ENCODE measurements around the gene WDR7. TPM values are rescaled to one million over a fixed set of nuclear protein-coding genes. Genes with fewer than 3 reads are reported as not detected.

The WDR7 gene
- total and polyA plus RNA-seq, 2 experiments from 2014 or later: 5.9 to 19.0 TPM

DNA sequence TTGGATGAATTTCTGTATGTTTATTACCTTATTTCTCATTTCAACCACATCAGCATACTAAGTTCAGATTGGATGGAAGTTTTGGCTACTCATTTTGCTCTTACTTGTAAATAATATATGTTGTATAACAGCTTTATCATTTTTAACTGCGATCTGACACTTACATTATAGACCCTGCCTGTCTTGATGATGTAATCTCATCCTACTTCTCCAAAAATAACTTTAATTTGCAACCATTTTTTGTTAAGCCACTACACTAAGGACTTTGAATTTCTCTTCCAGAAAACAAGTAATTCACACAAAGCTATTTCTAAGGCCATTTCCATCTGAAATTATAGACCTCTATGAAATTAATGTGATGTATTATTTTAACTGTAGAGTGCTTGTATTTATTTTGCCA lies 240.7 kb downstream of the WDR7 start:
- no peak overlapping the region for H3K4me3 ChIP-seq
- no peak overlapping the region for H3K4me2 ChIP-seq
- H3K27me3 ChIP-seq: no peaks in the 10 kb centered on the region
- no peaks in the 10 kb centered on the region for H3K9me2 ChIP-seq (replicated peaks; ENCODE audit: insufficient read depth)
- H3K27ac ChIP-seq: no peak overlapping the region
- H3K79me2 ChIP-seq: no peaks in the 10 kb centered on the region
- 93% methylated on average over 1 of the region's 1 CpG for WGBS (ENCODE audit: low lambda C conversion rate, missing lambda C conversion rate)
- H4K20me1 ChIP-seq (ENCODE audit: insufficient read depth, poor library complexity, severe bottlenecking): no peaks in the 10 kb centered on the region
- no peak for TF ChIP-seq EZH2phosphoT487 (IDR thresholded peaks at IDR 0.05; ENCODE audit: low read depth, severe bottlenecking, unreplicated experiment)
- DNase-seq (ENCODE audit: low spot score): no peak
- no peak overlapping the region for H2AFZ ChIP-seq
- no peaks in the 10 kb centered on the region for H3K9me3 ChIP-seq (ENCODE audit: low read depth)
- H3K36me3 ChIP-seq (replicated peaks; ENCODE audit: insufficient read depth, low read depth): no peaks in the 10 kb centered on the region
- peaks cover 15% of the 10 kb centered on the region for H3K4me1 ChIP-seq (ENCODE audit: insufficient read depth)

DNA sequence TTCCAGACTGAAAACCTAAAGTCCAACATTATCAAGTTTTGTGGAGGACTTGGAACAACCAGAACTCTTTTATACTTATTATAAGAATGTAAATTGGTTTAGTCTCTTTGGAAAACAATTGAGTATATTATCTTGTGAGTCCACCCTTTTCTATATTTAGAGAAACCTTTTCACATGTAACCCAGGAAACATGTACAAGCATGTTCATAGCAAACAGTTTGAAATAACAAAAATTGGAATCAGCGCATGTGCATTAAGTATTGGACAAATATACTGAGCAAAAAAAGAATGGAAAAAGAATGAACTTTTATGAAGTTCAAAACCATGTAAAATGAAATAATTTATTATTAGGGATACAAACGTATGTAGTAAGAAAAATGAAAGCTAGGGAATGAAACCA lies 246.0 kb downstream of the WDR7 start:
- H4K20me1 ChIP-seq (ENCODE audit: insufficient read depth, poor library complexity, severe bottlenecking): no peaks in the 10 kb centered on the region
- DNase-seq (ENCODE audit: low spot score): no peak
- no peaks in the 10 kb centered on the region for H3K9me3 ChIP-seq (ENCODE audit: low read depth)
- H3K79me2 ChIP-seq: no peaks in the 10 kb centered on the region
- H3K4me3 ChIP-seq: no peak overlapping the region
- no peak overlapping the region for H3K4me2 ChIP-seq
- H3K27me3 ChIP-seq: no peaks in the 10 kb centered on the region
- no peaks in the 10 kb centered on the region for H3K9me2 ChIP-seq (replicated peaks; ENCODE audit: insufficient read depth)
- H3K36me3 ChIP-seq (replicated peaks; ENCODE audit: insufficient read depth, low read depth): no peaks in the 10 kb centered on the region
- no peaks in the 10 kb centered on the region for H3K4me1 ChIP-seq (ENCODE audit: insufficient read depth)
- no peak overlapping the region for H3K27ac ChIP-seq
- WGBS (ENCODE audit: low lambda C conversion rate, missing lambda C conversion rate): 64% methylated on average over 2 of the region's 2 CpGs
- TF ChIP-seq EZH2phosphoT487 (IDR thresholded peaks at IDR 0.05; ENCODE audit: low read depth, severe bottlenecking, unreplicated experiment) (no peak), EZH2 (IDR thresholded peaks at IDR 0.05; ENCODE audit: borderline replicate concordance) (no peak)
- TF ChIP-seq, protein P1, sequence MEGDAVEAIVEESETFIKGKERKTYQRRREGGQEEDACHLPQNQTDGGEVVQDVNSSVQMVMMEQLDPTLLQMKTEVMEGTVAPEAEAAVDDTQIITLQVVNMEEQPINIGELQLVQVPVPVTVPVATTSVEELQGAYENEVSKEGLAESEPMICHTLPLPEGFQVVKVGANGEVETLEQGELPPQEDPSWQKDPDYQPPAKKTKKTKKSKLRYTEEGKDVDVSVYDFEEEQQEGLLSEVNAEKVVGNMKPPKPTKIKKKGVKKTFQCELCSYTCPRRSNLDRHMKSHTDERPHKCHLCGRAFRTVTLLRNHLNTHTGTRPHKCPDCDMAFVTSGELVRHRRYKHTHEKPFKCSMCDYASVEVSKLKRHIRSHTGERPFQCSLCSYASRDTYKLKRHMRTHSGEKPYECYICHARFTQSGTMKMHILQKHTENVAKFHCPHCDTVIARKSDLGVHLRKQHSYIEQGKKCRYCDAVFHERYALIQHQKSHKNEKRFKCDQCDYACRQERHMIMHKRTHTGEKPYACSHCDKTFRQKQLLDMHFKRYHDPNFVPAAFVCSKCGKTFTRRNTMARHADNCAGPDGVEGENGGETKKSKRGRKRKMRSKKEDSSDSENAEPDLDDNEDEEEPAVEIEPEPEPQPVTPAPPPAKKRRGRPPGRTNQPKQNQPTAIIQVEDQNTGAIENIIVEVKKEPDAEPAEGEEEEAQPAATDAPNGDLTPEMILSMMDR (IDR thresholded peaks at IDR 0.05; ENCODE audit: poor library complexity): no peak
- no peak overlapping the region for H2AFZ ChIP-seq

DNA sequence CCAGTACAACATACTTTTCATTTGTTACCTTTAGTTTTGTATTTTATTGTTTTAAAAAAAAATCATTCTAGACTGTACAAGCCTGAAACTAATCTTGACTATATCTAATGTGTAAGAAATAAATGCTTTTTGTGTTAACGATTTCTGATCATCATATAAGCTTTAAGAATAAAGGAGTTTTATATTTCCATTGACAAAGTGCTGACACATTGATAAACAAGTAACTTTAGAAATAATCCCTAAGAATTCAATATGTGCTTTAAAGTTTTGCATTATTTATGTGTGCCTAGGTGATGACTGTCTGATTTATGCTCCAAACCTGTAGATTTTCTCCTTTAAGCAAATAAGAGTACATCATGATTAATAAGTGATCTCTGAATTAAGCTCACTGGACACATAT lies 248.5 kb downstream of the WDR7 start:
- H3K79me2 ChIP-seq: no peaks in the 10 kb centered on the region
- H3K9me3 ChIP-seq (ENCODE audit: low read depth): no peaks in the 10 kb centered on the region
- H3K27ac ChIP-seq: no peak overlapping the region
- no peak overlapping the region for H3K4me2 ChIP-seq
- no peaks in the 10 kb centered on the region for H3K4me1 ChIP-seq (ENCODE audit: insufficient read depth)
- no peaks in the 10 kb centered on the region for H3K36me3 ChIP-seq (replicated peaks; ENCODE audit: insufficient read depth, low read depth)
- no peaks in the 10 kb centered on the region for H3K27me3 ChIP-seq
- WGBS (ENCODE audit: low lambda C conversion rate, missing lambda C conversion rate): 89% methylated on average over 1 of the region's 1 CpG
- no peak for DNase-seq (ENCODE audit: low spot score)
- no peaks in the 10 kb centered on the region for H3K9me2 ChIP-seq (replicated peaks; ENCODE audit: insufficient read depth)
- no peak overlapping the region for H2AFZ ChIP-seq
- TF ChIP-seq EZH2 (IDR thresholded peaks at IDR 0.05; ENCODE audit: borderline replicate concordance) (no peak), EZH2phosphoT487 (IDR thresholded peaks at IDR 0.05; ENCODE audit: low read depth, severe bottlenecking, unreplicated experiment) (no peak)
- TF ChIP-seq, protein P1 (IDR thresholded peaks at IDR 0.05; ENCODE audit: poor library complexity): no peak
- H4K20me1 ChIP-seq (ENCODE audit: insufficient read depth, poor library complexity, severe bottlenecking): no peaks in the 10 kb centered on the region
- no peak overlapping the region for H3K4me3 ChIP-seq

DNA sequence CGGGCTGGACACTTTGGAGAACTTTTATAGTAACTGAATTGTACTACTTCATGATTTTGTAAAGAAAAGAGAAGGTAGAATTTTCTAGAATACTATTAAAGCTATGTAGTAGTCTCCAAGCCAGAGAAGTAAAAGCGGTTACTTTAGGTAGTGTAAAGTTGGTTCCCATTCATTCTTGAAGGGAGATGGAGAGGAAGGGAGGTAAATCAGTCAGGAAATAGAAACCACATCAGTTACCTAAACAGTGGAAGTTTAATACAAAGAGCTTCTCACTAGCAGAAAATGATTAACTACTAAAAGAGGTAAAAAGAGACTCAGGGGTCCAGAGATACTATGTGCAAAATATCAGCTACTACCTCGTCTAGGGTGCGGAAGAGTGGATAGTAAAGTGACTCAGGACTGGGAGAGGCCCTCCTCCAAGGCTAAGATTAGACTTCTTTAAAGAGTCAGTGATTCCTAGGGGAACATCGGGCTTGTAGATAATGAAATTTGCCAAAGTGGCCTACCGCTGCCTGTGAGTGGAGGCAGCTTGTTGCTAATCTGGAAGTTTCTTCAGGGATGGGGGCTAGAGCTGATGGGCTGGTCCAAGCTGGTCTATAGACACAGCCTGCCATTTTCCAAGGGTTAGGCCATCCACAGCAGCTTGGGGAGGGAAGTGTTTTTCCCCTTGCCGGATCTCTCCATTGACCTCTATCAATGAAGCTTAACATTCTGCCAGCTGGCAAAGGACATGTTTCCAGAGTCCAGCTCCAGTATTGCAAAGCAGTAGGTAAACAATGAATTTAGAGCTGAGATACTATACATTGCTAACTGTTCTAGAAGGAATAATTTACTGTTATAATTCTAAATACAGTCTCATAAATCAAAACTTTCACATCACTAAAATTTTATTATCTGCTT lies 249.3 kb downstream of the WDR7 start:
- Histone ChIP-seq H2AFZ (no peak overlapping the region), H3K4me2 (no peak overlapping the region), H3K9me3 (ENCODE audit: low read depth) (no peaks in the 10 kb centered on the region), H4K20me1 (ENCODE audit: insufficient read depth, poor library complexity, severe bottlenecking) (no peaks in the 10 kb centered on the region), H3K36me3 (replicated peaks; ENCODE audit: insufficient read depth, low read depth) (no peaks in the 10 kb centered on the region), H3K79me2 (no peaks in the 10 kb centered on the region), H3K9me2 (replicated peaks; ENCODE audit: insufficient read depth) (no peaks in the 10 kb centered on the region), H3K27me3 (no peaks in the 10 kb centered on the region), H3K4me3 (no peak overlapping the region), H3K4me1 (ENCODE audit: insufficient read depth) (no peaks in the 10 kb centered on the region), H3K27ac (no peak overlapping the region)
- DNase-seq (ENCODE audit: low spot score): no peak
- TF ChIP-seq EZH2 (IDR thresholded peaks at IDR 0.05; ENCODE audit: borderline replicate concordance) (no peak), EZH2phosphoT487 (IDR thresholded peaks at IDR 0.05; ENCODE audit: low read depth, severe bottlenecking, unreplicated experiment) (no peak)
- TF ChIP-seq, protein P1 (IDR thresholded peaks at IDR 0.05; ENCODE audit: poor library complexity): no peak
- 92% methylated on average over 7 of the region's 7 CpGs for WGBS (ENCODE audit: low lambda C conversion rate, missing lambda C conversion rate)
